ENCODE measurements around the gene ZNF428.
"Not testable (repeated sequence)": the region's sequence is repeated elsewhere in the genome, so short reads cannot be mapped to it uniquely, and the experiment has no call there.

ZNF428 gene

GRCh38 chr19:43619262-43620060 lies at the start of gene ZNF428:
ZNF428 (minus strand) TSS chr19:43619629; CDS start chr19:43614304, 5,325 bp downstream.
- peak; percentile 93 for DNase-seq

GRCh38 chr19:43668406-43669109 lies 49.1 kb upstream of the ZNF428 start:
- DNase-seq: peak; percentile 99

GRCh38 chr19:43667876-43668405 lies 48.5 kb upstream of the ZNF428 start:
- no peak for DNase-seq

GRCh38 chr19:43667126-43667875 lies 47.9 kb upstream of the ZNF428 start:
- no peak for DNase-seq

- no peak for DNase-seq
Measured at GRCh38 chr19:43664018-43664417, 44.6 kb upstream of the ZNF428 start.

GRCh38 chr19:43662487-43662886 lies 43.1 kb upstream of the ZNF428 start:
- no peak for DNase-seq

GRCh38 chr19:43660971-43661360 lies 41.5 kb upstream of the ZNF428 start:
- peak; percentile 67 for DNase-seq

GRCh38 chr19:43660301-43660970 lies 41.0 kb upstream of the ZNF428 start:
- no peak for DNase-seq

GRCh38 chr19:43658494-43658893 lies 39.1 kb upstream of the ZNF428 start:
- no peak for DNase-seq

- DNase-seq: no peak
Measured at GRCh38 chr19:43658001-43658400, 38.6 kb upstream of the ZNF428 start.

- no peak for DNase-seq
Measured at GRCh38 chr19:43656436-43656835, 37.0 kb upstream of the ZNF428 start.

GRCh38 chr19:43652546-43652874 lies 33.1 kb upstream of the ZNF428 start:
- no peak for DNase-seq

- peak; percentile 73 for DNase-seq
Measured at GRCh38 chr19:43651758-43652545, 32.5 kb upstream of the ZNF428 start.

GRCh38 chr19:43650276-43650675 lies 30.8 kb upstream of the ZNF428 start:
- DNase-seq: not testable (repeated sequence)

- no peak for DNase-seq
Measured at GRCh38 chr19:43649514-43649913, 30.1 kb upstream of the ZNF428 start.

- DNase-seq: no peak
Measured at GRCh38 chr19:43648633-43649032, 29.2 kb upstream of the ZNF428 start.

- no peak for DNase-seq
Measured at GRCh38 chr19:43644181-43644580, 24.8 kb upstream of the ZNF428 start.

GRCh38 chr19:43643326-43643725 lies 23.9 kb upstream of the ZNF428 start:
- no peak for DNase-seq

- no peak for DNase-seq
Measured at GRCh38 chr19:43642531-43642930, 23.1 kb upstream of the ZNF428 start.

GRCh38 chr19:43641333-43641732 lies 21.9 kb upstream of the ZNF428 start:
- no peak for DNase-seq

GRCh38 chr19:43640424-43640757 lies 21.0 kb upstream of the ZNF428 start:
- no peak for DNase-seq

Measured in femur (tissue), 1 donor.